Stimulated activated naive CD4-positive, alpha-beta T cell treated with Interleukin-2 at 50 U/mL for 16 hours (primary cell): Measurements from ENCODE around the gene KNOP1.

Source experiments
- DNase-seq: peaks from one replicate; lab custom pipeline; 2025; lab: John Stamatoyannopoulos, UW

Gene KNOP1

GRCh38 chr16:19717741-19718623, at the start of gene KNOP1, which contains the start of gene IQCK:
TSS of gene KNOP1 (minus strand) at chr16:19718227. CDS start at chr16:19715035, 3,192 bp downstream.
TSS of gene IQCK (plus strand) at chr16:19718271. CDS start at chr16:19718307, 36 bp downstream.
- DNase-seq: peak; percentile 92

GRCh38 chr16:19767497-19767896, 49.5 kb upstream of the KNOP1 start:
- no peak for DNase-seq

- DNase-seq: no peak
Measured at GRCh38 chr16:19766988-19767387, 49.0 kb upstream of the KNOP1 start.

- no peak for DNase-seq
Measured at GRCh38 chr16:19766554-19766884, 48.5 kb upstream of the KNOP1 start.

GRCh38 chr16:19765860-19766553, 48.0 kb upstream of the KNOP1 start:
- no peak for DNase-seq

- no peak for DNase-seq
Measured at GRCh38 chr16:19760356-19761060, 42.5 kb upstream of the KNOP1 start.

GRCh38 chr16:19757762-19758595, 40.0 kb upstream of the KNOP1 start:
- no peak for DNase-seq

GRCh38 chr16:19757026-19757425, 39.0 kb upstream of the KNOP1 start:
- DNase-seq: no peak

GRCh38 chr16:19755268-19755667, 37.2 kb upstream of the KNOP1 start:
- DNase-seq: no peak

GRCh38 chr16:19754644-19755036, 36.6 kb upstream of the KNOP1 start:
- DNase-seq: no peak

- no peak for DNase-seq
Measured at GRCh38 chr16:19753815-19754643, 36.0 kb upstream of the KNOP1 start.

- DNase-seq: no peak
Measured at GRCh38 chr16:19751478-19752385, 33.7 kb upstream of the KNOP1 start.

- DNase-seq: no peak
Measured at GRCh38 chr16:19749571-19750080, 31.6 kb upstream of the KNOP1 start.

GRCh38 chr16:19748389-19749168, 30.6 kb upstream of the KNOP1 start:
- no peak for DNase-seq

- no peak for DNase-seq
Measured at GRCh38 chr16:19746561-19746960, 28.5 kb upstream of the KNOP1 start.

- DNase-seq: no peak
Measured at GRCh38 chr16:19745286-19746010, 27.4 kb upstream of the KNOP1 start.

- DNase-seq: no peak
Measured at GRCh38 chr16:19744670-19745069, 26.6 kb upstream of the KNOP1 start.

GRCh38 chr16:19743816-19744159, 25.8 kb upstream of the KNOP1 start:
- no peak for DNase-seq
